GM12865 (cell line): ENCODE measurements around the gene TXNRD3.

Experiments
- DNase-seq: peaks from one replicate; pipeline ENCODE4 v3.0.0; 2010; ENCODE audit warnings: low read depth
- H3K4me3 ChIP-seq: 2 replicates; pipeline ENCODE4 v1.5.1; 2011; ENCODE audit warnings: mild to moderate bottlenecking, low read depth, low read length, control low read depth
- TF ChIP-seq, protein P1 (sequence below): IDR thresholded peaks from 2 replicates; pipeline ENCODE4 v1.5.1; 2011; ENCODE audit warnings: low read length, control low read depth, low read depth, inconsistent platforms; ENCODE audit not compliant: insufficient read depth; ENCODE audit errors: missing control alignments

TXNRD3 gene

DNA sequence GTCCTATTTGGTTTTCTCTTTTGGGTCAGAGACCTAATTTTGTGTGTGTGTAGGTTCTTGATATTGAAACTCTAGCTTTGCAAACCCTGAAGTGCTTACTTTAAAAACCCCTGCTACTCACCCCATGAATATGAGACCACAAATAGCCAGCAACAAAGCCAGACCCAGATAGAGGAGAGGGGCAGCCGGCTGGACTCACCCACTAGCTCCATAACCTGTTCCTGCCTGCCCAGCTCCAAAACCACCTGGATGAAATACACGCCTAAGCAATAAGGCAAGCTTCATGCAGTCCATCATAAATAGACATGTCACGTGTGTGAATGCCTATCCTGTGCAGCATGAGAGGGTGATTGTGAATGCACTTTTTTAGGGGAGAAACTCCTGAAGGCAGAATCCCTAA is 3.7 kb upstream of the TXNRD3 start:
- TF ChIP-seq, protein P1, sequence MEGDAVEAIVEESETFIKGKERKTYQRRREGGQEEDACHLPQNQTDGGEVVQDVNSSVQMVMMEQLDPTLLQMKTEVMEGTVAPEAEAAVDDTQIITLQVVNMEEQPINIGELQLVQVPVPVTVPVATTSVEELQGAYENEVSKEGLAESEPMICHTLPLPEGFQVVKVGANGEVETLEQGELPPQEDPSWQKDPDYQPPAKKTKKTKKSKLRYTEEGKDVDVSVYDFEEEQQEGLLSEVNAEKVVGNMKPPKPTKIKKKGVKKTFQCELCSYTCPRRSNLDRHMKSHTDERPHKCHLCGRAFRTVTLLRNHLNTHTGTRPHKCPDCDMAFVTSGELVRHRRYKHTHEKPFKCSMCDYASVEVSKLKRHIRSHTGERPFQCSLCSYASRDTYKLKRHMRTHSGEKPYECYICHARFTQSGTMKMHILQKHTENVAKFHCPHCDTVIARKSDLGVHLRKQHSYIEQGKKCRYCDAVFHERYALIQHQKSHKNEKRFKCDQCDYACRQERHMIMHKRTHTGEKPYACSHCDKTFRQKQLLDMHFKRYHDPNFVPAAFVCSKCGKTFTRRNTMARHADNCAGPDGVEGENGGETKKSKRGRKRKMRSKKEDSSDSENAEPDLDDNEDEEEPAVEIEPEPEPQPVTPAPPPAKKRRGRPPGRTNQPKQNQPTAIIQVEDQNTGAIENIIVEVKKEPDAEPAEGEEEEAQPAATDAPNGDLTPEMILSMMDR: no peak
- no peak for DNase-seq
- no peak overlapping the region for H3K4me3 ChIP-seq

DNA sequence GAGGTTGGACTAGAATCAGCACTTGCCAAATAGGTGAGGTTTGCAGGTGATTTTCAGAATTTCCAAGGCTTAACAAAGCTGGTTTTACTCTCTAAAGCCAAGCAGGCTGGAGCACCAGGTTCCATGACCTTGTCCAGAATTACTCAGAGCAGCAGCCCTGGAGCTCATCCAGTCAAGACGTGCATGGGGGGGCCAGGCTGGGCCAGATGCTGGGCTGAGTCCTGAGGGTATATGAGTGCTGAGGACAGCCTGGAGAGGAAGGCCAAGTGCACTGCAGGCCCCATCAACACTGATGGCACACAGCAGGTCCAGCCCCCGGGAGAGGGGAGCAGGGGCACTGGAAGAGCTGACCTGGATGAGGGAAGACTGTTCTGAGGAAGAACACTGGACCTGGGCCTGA is 3.0 kb upstream of the TXNRD3 start:
- DNase-seq: no peak
- TF ChIP-seq, protein P1: no peak
- H3K4me3 ChIP-seq: no peak overlapping the region

DNA sequence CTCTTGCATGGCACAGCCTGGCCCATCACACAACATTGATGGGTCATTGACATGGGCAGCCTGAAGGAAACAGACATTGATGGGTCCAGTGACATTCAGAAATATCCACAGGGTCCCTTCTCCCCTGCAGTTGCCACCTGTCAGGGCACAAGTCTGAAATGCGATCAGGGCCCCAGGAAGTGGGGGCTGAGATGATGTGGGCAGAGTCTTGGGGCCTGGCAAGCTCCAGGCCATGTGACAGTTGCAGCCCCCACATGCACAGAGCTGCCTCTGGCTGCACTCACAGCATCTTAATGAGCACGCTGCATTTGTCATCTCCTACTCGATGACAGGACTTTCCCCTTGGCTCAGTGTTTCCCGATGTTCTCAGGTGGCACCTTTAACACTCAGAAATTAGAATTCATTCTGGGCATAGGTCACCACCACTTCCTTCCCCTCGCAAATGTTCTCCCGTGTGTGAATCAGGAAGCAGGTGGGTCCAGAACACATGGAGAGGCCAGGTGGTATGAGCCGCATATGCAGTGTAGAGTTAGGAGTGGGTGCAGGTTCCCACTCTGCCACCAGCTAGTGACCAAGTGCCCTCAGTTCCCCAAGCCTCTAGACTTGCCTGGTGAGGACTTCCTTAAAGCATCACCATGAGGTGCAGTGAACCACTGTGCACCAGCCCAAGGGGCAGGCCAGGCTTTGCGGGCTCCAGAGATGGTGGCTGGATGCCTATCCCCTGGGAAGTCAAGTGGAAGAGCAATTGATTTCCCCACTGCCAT is 1.6 kb upstream of the TXNRD3 start:
- no peak overlapping the region for H3K4me3 ChIP-seq
- TF ChIP-seq, protein P1: no peak
- DNase-seq: no peak

DNA sequence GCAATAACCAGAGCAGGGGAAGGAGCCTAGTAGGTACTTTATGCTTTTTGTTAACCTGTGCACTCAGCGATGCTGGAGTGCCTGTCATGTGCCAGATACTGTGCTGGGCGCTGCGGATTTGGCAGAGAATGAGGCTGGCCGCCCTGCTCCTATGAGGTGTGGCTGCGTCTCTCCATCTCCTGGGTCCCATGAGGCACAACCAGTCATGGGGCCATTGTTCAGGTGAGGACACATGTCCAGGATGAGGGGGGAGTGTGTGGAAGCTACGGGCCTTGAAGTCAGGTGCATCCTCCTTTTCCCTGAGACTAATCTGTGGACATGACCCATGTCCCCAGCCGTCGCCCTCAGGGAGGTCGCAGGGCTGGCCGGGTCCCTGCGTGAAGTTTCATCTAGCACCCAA is 963 bp upstream of the TXNRD3 start:
- TF ChIP-seq, protein P1: no peak
- DNase-seq: no peak
- no peak overlapping the region for H3K4me3 ChIP-seq

DNA sequence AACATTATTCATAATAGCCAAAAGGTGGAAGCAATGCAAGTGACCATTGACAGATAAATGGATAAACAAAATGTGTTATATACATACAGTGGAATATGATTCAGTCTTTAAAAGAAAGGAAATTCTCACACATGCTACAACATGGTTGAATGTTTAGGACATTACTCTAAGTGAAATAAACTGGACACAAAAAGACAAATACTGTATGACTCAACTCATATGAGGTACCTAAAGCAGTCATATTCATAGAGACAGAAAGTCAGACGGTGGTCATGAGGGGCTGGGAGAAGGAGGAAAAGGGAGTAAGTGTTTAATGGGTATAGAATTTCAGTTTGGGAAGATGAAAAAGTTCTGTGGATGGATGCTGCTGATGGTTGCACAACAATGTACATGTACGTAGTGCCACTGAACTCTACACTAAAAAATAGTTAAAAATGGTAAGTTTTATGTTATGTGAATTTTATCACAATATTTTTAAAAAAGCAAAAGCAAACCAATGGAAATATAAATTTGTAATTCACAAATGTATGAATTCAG is 5.3 kb downstream of the TXNRD3 start:
- DNase-seq: no peak
- TF ChIP-seq, protein P1: no peak
- no peak overlapping the region for H3K4me3 ChIP-seq

DNA sequence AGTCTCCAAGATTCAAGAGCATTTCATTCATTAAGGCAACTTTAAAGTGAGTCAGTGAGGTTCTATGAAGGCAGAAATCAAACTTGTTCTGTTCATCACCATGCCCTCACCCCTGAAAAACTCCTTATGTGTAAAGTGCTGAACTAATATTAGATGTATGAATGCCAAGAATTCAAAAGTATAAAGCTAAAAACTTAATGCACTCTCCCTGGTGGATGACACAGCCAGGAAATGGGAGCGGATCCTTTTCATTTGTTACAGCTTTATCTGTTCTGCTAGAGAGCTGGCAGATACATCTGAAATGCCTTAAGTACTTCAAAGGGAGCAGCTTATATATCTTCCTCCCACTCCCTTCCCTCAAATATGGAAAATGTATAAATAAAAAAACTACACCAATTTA is 8.2 kb downstream of the TXNRD3 start:
- no peak for DNase-seq
- no peak overlapping the region for H3K4me3 ChIP-seq
- TF ChIP-seq, protein P1: no peak

DNA sequence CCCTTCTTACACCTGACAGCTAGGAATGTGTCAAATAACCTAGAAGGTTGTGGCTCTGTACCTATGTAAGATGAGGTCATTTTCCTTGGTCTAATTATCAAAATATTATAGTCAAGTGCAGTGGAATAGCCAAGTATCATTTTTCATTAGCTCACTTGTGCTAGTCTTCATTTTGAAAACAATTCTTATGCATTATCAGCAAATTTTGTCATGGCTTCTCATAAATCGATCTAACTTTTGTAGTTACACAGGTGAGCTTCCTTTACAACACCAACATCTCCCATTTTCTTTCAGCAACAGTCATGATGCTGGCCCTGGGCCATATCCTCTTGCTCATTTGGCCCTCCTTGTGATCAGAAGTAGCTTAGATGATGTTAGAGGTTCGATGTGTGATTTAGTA is 10.3 kb downstream of the TXNRD3 start:
- TF ChIP-seq, protein P1: no peak
- no peak for DNase-seq
- H3K4me3 ChIP-seq: no peak overlapping the region
